HG03521 (cell line): ENCODE measurements around the gene KIRREL2.
"Not testable (repeated sequence)": the region's sequence is repeated elsewhere in the genome, so short reads cannot be mapped to it uniquely, and the experiment has no call there.

Source experiments
- ATAC-seq: cut with Tn5 transposase; IDR thresholded peaks from one replicate; pipeline ENCODE4 v1.9.1; 2021; ENCODE audit warnings: mild to moderate bottlenecking, moderate library complexity; ENCODE audit not compliant: unreplicated experiment

KIRREL2 gene

GRCh38 chr19:35895911-35896642, 39.4 kb downstream of the KIRREL2 start:
- ATAC-seq, result no peak

DNA sequence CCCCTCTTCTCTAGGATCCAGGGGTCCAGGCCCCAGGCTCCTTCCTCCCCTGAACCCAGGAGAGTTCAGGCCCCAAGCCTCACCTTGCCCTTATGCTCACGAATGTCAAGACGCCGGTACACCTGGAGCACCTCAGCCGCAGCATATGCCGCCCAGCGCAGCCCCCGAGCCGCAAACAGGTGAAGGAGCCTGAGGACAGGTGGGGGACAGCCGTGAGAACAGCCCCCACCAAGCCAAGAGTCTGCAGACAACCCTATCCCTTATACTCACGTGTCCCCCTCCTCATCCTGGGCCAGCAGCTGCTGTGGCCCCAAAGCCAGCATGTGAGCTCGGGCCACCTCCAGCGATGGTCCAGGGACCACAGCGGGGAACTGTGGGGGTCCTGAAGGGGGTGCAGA, 39.9 kb downstream of the KIRREL2 start:
- no peak for ATAC-seq

GRCh38 chr19:35897706-35898451, 41.2 kb downstream of the KIRREL2 start:
- ATAC-seq, result no peak

GRCh38 chr19:35898499-35898809, 41.7 kb downstream of the KIRREL2 start:
- ATAC-seq, result no peak

DNA sequence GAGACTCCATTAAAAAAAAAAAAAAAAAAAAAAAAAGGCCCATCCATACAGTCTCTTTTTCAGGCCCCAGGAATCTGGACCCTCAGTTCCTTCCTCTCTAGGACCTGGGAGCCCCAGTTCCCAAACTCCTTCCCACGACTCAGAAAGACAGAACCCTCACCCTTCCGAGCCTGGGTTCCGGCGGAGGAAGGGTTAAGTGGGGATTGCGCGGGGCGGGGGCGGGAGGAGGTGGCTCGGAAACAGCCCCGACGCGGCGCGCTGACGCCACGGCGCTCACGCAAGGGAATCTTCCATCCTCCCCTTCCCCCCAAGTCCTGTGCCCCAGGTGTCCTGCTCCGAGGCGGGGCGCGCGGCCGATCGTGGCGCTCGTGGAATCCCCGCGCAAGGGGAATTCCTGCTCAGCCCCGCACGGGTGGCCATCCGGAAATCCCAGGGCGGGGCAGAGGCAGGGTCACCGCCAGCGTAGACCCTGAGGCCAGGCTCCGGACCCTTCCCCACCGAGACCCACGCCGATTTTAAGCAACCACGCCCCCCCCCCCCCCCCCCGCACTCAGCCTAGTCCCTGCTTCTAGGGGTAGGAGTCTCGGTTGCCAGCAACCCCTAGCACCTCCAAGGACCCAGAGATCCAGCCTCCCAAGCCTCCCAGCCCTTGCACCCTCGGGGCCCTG, 43.0 kb downstream of the KIRREL2 start:
- ATAC-seq, result peak; percentile 49

GRCh38 chr19:35901055-35901644, 44.4 kb downstream of the KIRREL2 start:
- ATAC-seq, result no peak

- no peak for ATAC-seq
Measured at GRCh38 chr19:35901854-35902661, 45.3 kb downstream of the KIRREL2 start, which contains the start of gene HCST. HCST (plus strand) TSS chr19:35902529; CDS start chr19:35902594, 65 bp downstream.

DNA sequence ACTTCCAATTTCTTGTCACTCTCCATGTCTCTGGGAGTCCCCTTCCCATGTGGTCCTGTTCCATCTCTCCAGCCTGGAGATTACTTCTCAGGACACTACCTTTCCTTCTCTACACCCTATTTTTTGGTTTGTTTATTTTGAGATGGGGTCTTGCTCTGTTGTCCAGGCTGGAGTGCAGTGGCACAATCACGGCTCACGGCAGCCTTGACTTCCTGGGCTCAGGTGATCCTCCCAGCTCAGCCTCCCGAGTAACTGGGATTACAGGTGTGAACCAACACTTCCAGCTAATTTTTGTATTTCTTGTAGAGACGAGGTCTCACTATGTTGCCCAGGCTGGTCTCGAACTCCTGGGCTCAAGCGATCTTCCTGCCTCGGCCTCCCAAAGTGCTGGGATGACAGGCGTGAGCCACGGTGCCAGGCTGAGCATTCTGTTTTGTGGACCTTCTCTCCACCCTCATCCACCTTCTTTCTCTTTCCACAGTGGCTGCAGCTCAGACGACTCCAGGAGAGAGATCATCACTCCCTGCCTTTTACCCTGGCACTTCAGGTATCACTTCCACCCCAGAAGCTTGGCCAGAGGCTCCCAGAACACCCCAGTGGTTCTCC, 46.3 kb downstream of the KIRREL2 start:
- no peak for ATAC-seq

DNA sequence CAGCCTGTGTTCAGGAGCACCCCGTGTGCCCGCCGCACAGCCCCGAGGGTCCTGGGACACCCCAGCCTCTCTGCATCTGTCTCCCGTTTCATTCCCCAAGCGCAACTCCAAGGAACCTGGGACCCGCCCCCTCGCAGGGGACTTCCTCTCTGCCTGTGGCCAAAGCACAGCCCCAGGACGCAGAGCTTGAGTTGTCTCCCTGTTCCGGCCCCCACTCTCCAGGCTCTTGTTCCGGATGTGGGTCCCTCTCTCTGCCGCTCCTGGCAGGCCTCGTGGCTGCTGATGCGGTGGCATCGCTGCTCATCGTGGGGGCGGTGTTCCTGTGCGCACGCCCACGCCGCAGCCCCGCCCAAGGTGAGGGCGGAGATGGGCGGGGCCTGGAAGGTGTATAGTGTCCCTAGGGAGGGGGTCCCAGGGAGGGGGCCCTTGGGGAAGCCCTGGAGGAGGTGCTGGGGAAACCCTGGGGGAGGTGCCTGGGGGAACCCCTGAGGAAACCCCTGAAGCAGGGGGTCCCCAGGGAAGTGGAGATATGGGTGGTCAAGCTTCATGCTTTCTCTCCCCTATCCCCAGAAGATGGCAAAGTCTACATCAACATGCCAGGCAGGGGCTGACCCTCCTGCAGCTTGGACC, 47.0 kb downstream of the KIRREL2 start:
- no peak for ATAC-seq

- ATAC-seq, result no peak
Measured at GRCh38 chr19:35904311-35905068, 47.8 kb downstream of the KIRREL2 start.

DNA sequence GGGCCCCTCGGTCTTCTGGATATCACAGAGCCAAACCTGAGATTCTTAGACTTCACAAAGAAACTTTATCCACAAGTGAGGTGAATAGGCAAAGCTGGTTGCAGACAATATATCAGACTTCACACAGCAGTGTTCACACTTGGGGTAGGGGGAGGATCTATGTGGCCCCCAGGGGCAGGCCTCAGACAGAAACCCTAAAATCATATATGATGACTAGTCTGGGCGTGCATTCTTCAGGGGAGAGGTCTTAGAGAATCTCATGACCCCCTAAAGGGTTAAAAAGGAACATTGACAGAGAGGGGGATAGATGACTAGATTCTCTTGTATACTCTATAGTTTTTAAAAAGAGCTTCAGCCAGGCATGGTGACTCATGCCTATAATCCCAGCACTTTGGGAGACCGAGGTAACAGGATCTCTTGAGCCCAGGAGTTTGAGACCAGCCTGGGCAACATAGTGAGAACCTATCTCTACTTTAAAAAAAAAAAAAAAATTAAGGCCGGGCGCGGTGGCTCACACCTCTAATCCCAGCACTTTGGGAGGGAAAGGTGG, 48.5 kb downstream of the KIRREL2 start:
- no peak for ATAC-seq

GRCh38 chr19:35907377-35907745, 50.6 kb downstream of the KIRREL2 start:
- no peak for ATAC-seq

- ATAC-seq, result no peak
Measured at GRCh38 chr19:35908010-35908441, 51.3 kb downstream of the KIRREL2 start, which contains the start of gene TYROBP. TYROBP (minus strand) TSS chr19:35908295; CDS start chr19:35908228, 67 bp downstream.

DNA sequence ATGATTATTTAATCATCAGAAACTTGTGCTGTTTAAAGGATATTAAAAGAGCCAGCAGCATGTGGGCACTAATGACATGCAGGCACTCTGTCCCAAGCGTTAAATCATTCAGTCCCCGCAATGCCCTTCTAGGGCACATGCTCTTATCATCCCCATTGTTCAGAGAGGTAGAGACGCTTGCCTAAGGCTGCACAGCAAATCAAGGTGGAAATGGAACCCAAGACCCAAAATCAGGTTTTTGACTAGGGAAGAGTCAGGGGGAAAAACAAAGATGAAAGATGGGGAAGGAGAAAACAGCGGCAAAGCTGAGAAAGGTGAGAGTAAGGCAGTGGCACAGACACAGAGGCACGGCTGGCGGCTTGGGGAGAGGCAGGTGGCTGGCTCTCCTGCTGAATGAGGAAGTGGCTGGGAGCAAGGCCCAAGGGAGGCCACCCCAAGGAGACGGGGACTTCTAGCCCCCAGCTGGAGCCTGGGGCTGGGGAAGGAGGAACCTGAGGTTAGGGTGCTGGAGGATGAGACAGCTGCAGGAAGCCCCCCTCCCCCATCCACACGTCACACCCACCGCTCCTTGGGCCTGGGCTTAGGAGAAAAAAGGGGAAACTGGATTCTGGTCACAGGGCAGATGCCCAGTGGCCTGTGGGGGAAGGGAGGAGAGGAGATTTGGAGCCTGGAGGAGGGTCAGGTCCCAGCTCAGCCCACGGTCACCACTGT, 52.4 kb downstream of the KIRREL2 start:
- ATAC-seq, result no peak

DNA sequence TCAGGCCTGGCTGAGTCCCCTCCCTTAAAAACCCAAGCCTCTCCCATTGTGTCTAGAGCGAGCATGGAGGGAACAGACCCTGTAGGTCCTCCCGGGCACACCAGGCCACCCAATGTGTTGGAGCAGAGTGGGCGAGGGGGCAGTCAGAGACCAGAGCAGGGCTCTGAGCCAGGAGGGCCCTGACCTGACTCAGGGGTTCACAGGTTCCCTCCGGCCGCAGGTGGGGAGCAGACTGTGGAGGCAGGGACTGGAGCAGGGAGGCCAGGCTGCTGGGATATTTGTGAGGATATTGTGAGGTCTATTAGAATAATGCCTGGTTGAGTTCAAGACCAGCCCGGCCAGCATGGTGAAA, 52.9 kb downstream of the KIRREL2 start:
- no peak for ATAC-seq

DNA sequence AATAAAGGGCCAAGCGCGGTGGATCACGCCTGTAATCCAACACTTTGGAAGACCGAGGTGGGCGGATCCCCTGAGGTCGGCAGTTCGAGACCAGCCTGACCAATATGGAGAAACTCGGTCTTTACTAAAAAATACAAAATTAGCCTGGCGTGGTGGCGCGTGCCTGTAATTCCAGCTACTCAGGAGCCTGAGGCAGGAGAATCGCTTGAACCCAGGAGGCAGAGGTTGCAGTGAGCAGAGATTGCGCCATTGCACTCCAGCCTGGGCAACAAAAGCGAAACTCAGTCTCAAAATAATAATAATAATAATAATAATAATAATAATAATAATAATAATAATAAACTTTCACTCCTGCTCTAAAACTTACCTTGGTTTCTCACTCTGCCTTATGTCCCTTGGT, 53.6 kb downstream of the KIRREL2 start:
- not testable (repeated sequence) for ATAC-seq

DNA sequence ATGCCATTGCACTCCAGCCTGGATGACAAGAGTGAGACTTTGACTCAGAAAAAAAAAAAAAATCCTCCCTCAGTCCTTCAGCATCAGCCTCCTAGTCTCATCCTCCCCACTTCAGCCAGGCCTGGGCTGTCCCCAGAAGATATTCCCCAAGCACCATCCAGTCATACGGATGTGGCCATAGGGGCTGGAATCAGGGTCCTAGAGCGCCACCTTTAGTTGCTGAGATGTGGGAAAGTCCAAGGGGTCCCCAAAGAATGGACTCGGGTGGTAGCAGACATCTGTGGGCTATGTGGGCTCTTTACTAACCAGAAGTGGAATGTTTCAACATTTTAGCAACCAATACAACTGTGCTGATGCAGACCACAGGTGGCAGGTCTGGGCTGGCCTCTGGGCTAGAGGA, 54.5 kb downstream of the KIRREL2 start:
- no peak for ATAC-seq

DNA sequence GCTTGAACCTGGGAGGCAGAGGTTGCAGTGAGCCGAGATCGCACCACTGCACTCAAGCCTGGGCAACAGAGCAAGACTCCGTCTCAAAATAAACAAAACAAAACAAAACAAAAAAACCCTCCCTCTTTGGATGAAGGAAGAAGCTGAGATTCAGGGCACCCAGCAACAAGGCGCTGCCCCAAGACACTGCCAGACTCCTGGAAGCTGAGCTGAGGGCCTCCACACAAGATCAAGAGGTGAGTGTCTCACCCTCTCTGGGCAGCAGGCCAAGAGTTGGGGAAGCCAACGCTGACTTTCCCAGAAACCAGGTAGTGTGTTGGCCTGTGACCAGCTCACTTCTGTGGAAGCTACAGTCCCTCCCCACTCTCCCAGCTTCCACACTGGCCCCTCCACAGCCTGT, 55.1 kb downstream of the KIRREL2 start:
- no peak for ATAC-seq
